GM12878 (cell line): ENCODE measurements around the gene TXNRD1. TPM values are rescaled to one million over a fixed set of nuclear protein-coding genes. Genes with fewer than 3 reads are reported as not detected.

Experiments used
- ATAC-seq: fragments of 200-7000 bp; cut with Tn5 transposase; 3 replicates; pipeline ENCODE4 v1.9.1; 2020; ENCODE audit warnings: mild to moderate bottlenecking, moderate library complexity
- BruUV-seq: library from RNA; stranded (reverse); fragments of 400-500 nt; replicated peaks from 2 replicates; lab custom pipeline; 2021; lab: Mats Ljungman, UMichigan
- CTCF ChIA-PET: fragments of 300-600 bp; sonication (Branson Sonifier 250); formaldehyde crosslinking; extraction: SDS; loops from one replicate; lab custom pipeline; 2021; ENCODE audit warnings: inconsistent platforms; lab: Yijun Ruan, JAX
- POLR2A ChIA-PET: fragments of 350-600 bp; formaldehyde crosslinking; extraction: SDS; loops from one replicate; lab custom pipeline; 2021; ENCODE audit warnings: inconsistent platforms; lab: Charles Lee
- RAD21 ChIA-PET: fragments of 300-600 bp; sonication (Branson Sonifier 250); formaldehyde crosslinking; loops from one replicate; lab custom pipeline; 2023; ENCODE audit warnings: antibody characterized with exemption; ENCODE audit not compliant: unreplicated experiment; lab: Charles Lee
- SMC1A ChIA-PET: fragments of 300-600 bp; sonication (Branson Sonifier 250); formaldehyde crosslinking; loops from one replicate; lab custom pipeline; 2023; ENCODE audit not compliant: unreplicated experiment, uncharacterized antibody; lab: Charles Lee
- DNase-seq: peaks from one replicate; pipeline ENCODE4 v3.0.0-alpha.2; 2011; ENCODE audit warnings: low read depth, low spot score
- FAIRE-seq: peaks from 3 replicates; lab custom pipeline; 2011; peaks lifted over from hg19 to GRCh38; lab: Jason Lieb, UNC
- H2AFZ ChIP-seq: 2 replicates; pipeline ENCODE4 v1.6.0; 2011; ENCODE audit warnings: low read depth, low read length, control low read depth; ENCODE audit not compliant: control insufficient read depth
- H3K27ac ChIP-seq: 2 replicates; pipeline ENCODE4 v1.5.1; 2011; ENCODE audit warnings: control low read depth; ENCODE audit not compliant: control insufficient read depth, insufficient read depth
- H3K27me3 ChIP-seq, 2 experiments: replicated peaks in 1 of 2; 2 replicates each; pipeline versions ENCODE4 v1.6.0 to v1.6.1; 2011; ENCODE audit warnings: low read length in 1 of 2; ENCODE audit not compliant: control insufficient read depth in 2 of 2, insufficient read depth in 2 of 2
- H3K36me3 ChIP-seq, 2 experiments: 2 replicates each; pipeline ENCODE4 v1.5.1; 2011; ENCODE audit warnings: low read length in 1 of 2; ENCODE audit not compliant: control insufficient read depth in 2 of 2, insufficient read depth in 2 of 2
- H3K4me1 ChIP-seq: 2 replicates; pipeline ENCODE4 v1.6.1; 2011; ENCODE audit warnings: mild to moderate bottlenecking, low read length, moderate library complexity, mixed read lengths; ENCODE audit not compliant: control insufficient read depth, insufficient read depth
- H3K4me2 ChIP-seq: 2 replicates; pipeline ENCODE4 v1.6.0; 2011; ENCODE audit warnings: control low read depth; ENCODE audit not compliant: control insufficient read depth, insufficient read depth
- H3K4me3 ChIP-seq: fragments of 200-600 bp; sonication (generic); 2 replicates; pipeline ENCODE4 v1.5.1; 2016
- H3K79me2 ChIP-seq: 2 replicates; pipeline ENCODE4 v1.6.0; 2011; ENCODE audit warnings: low read length; ENCODE audit not compliant: control insufficient read depth, insufficient read depth
- H3K9ac ChIP-seq: 2 replicates; pipeline ENCODE4 v1.8.0; 2011; ENCODE audit warnings: low read length, control low read depth, mixed read lengths; ENCODE audit not compliant: control insufficient read depth, insufficient read depth
- H3K9me3 ChIP-seq: replicated peaks from 3 replicates; pipeline ENCODE4 v1.5.1; 2011; ENCODE audit warnings: mild to moderate bottlenecking, low read length; ENCODE audit not compliant: control insufficient read depth, insufficient read depth
- H4K20me1 ChIP-seq: 2 replicates; pipeline ENCODE4 v1.6.0; 2011; ENCODE audit not compliant: control insufficient read depth, insufficient read depth
- CBX5 ChIP-seq: sonication (generic); IDR thresholded peaks from 2 replicates; pipeline ENCODE4 v1.6.1; 2016; ENCODE audit warnings: low read depth, moderate library complexity, mild to moderate bottlenecking, inconsistent platforms
- CREB1 ChIP-seq: IDR thresholded peaks from 2 replicates; pipeline ENCODE4 v1.6.1; 2012; ENCODE audit warnings: low read depth, mild to moderate bottlenecking, inconsistent platforms
- GATAD2B ChIP-seq: fragments of 450-650 bp; conservative IDR thresholded peaks from 2 replicates; pipeline ENCODE4 v1.6.1; 2017; ENCODE audit warnings: low read depth, mild to moderate bottlenecking, moderate library complexity
- NR2F1 ChIP-seq: fragments of 450-650 bp; conservative IDR thresholded peaks from 2 replicates; pipeline ENCODE4 v1.6.1; 2017; ENCODE audit warnings: mild to moderate bottlenecking
- RAD21 ChIP-seq: IDR thresholded peaks from 2 replicates; pipeline ENCODE4 v1.6.1; 2011; ENCODE audit warnings: mild to moderate bottlenecking, low read depth, low read length, moderate library complexity; ENCODE audit not compliant: insufficient read depth
- RUNX3 ChIP-seq: IDR thresholded peaks from 2 replicates; pipeline ENCODE4 v1.6.1; 2012; ENCODE audit warnings: low read length, inconsistent platforms
- SMAD1 ChIP-seq: fragments of 450-650 bp; IDR thresholded peaks from 2 replicates; pipeline ENCODE4 v1.6.1; 2018; ENCODE audit warnings: mild to moderate bottlenecking, low read depth; ENCODE audit not compliant: partially characterized antibody
- STAT1 ChIP-seq: fragments of 450-650 bp; conservative IDR thresholded peaks from 2 replicates; pipeline ENCODE4 v1.6.1; 2014; ENCODE audit warnings: antibody characterized with exemption, mild to moderate bottlenecking
- WRNIP1 ChIP-seq: IDR thresholded peaks from 2 replicates; pipeline ENCODE4 v1.6.1; 2011; ENCODE audit warnings: low read depth, low read length, improper control_type of control experiment, borderline replicate concordance
- ZNF207 ChIP-seq: fragments of 450-650 bp; IDR thresholded peaks from 2 replicates; pipeline ENCODE4 v1.6.1; 2014; ENCODE audit warnings: antibody characterized with exemption, mild to moderate bottlenecking, borderline replicate concordance
- WGBS: methylation state at CpG from one replicate; pipeline ENCODE4 v1.1.6; 2016; ENCODE audit warnings: low lambda C conversion rate; ENCODE audit not compliant: insufficient replicate concordance, insufficient coverage; ENCODE audit errors: missing lambda C conversion rate; 5-methylcytosine and 5-hydroxymethylcytosine counted together
- in situ Hi-C: fragments of 300-500 bp; cut with MboI; formaldehyde crosslinking; loops from 9 replicates; pipeline ENCODE4 v1.14.3; 2018; ENCODE audit warnings: mixed read lengths
- intact Hi-C: fragments of 100-400 bp; cut with micrococcal nuclease; formaldehyde crosslinking; loops from one replicate; pipeline ENCODE4 v1.14.2; 2022; ENCODE audit not compliant: unreplicated experiment
- polyA plus RNA-seq, 11 experiments: library from polyadenylated mRNA; depleted of rRNA in 4 of 11; unstranded in 6 of 11; stranded (reverse) in 5 of 11; fragments of >200 nt; fragmentation: Nextera tagmentation in 4 of 11; fragmentation: Illumina TruSeq in 1 of 11; extraction: Ambion mirVana in 4 of 11; extraction: Trizol in 1 of 11; gene quantifications; 1 replicate in 1 of 11; 2 replicates in 10 of 11; pipeline versions ENCODE4 v1.2.1 to v1.2.3, GENCODE V29; 2011 to 2016; ENCODE audit warnings: inconsistent platforms in 2 of 11, missing spikeins in 2 of 11, low read depth in 1 of 11
- total RNA-seq, 4 experiments: library from RNA; depleted of rRNA in 3 of 4; stranded (reverse); fragments of >200 nt in 3 of 4; fragmentation: Illumina TruSeq in 1 of 4; extraction: Trizol in 1 of 4; gene quantifications; 2 replicates each; pipeline versions ENCODE4 v1.2.1 to v1.2.3, GENCODE V29; 2013 to 2021

Gene TXNRD1
- total and polyA plus RNA-seq, 10 of the 15 experiments (the other 5 are each of a cell fraction or from before 2014, with no cell fraction given), result 52.6 to 84.6 (median 67.8) TPM

- no TSS peak for BruUV-seq
- no peak for DNase-seq
- no peak overlapping the region for H3K27ac ChIP-seq
- no peaks in the 10 kb centered on the region for H4K20me1 ChIP-seq
- no peaks in the 10 kb centered on the region for H3K9me3 ChIP-seq
- H3K27me3 ChIP-seq, result no peaks in the 10 kb centered on the region
- FAIRE-seq, result no peak
- no peak for TF ChIP-seq GATAD2B
- no peak for TF ChIP-seq RAD21
- no peak for TF ChIP-seq RUNX3
- no peak for TF ChIP-seq CBX5
- TF ChIP-seq STAT1, result no peak
- no peak for TF ChIP-seq ZNF207
- TF ChIP-seq SMAD1, result no peak
- TF ChIP-seq NR2F1, result no peak
- TF ChIP-seq CREB1, result no peak
- no peak for TF ChIP-seq WRNIP1
- WGBS, result 69% methylated on average over 2 of the region's 2 CpGs
- ChIA-PET SMC1A (no interaction called here), RAD21 (interaction anchor here (0.7 kb wide), 1 partner anchor 781 kb away, joined by 3 read pairs; no protein-coding TSS in a partner anchor), CTCF (interaction anchor here (0.6 kb wide), 1 partner anchor 79 kb away, joined by 3 read pairs; no protein-coding TSS in a partner anchor), POLR2A (no interaction called here)
- in situ Hi-C loops (no loop called here), intact Hi-C loops (no loop called here)
- no peaks in the 10 kb centered on the region for H3K4me1 ChIP-seq
- H3K9ac ChIP-seq, result no peak overlapping the region
- no peaks in the 10 kb centered on the region for H3K36me3 ChIP-seq
- no peaks in the 10 kb centered on the region for H3K79me2 ChIP-seq
- no peak for ATAC-seq
- no peak overlapping the region for H3K4me2 ChIP-seq
- no peak overlapping the region for H3K4me3 ChIP-seq
- no peak overlapping the region for H2AFZ ChIP-seq
Measured at GRCh38 chr12:104189915-104190555, 25.5 kb upstream of the TXNRD1 start.
